Uterus (tissue), 4 donors: Measurements from ENCODE around the gene MCL1. TPM values are rescaled to one million over a fixed set of nuclear protein-coding genes. Genes with fewer than 3 reads are reported as not detected.
"Not testable (repeated sequence)": the region's sequence is repeated elsewhere in the genome, so short reads cannot be mapped to it uniquely, and the experiment has no call there.

ENCODE experiments used
- DNase-seq, 2 donors: peaks; one replicate each; pipeline ENCODE4 v3.0.0-alpha.2; 2019 to 2020
- H3K27ac ChIP-seq, 2 donors: fragments of 200-600 bp; sonication (generic); 1 replicate in 1 of 2; 2 replicates in 1 of 2; pipeline ENCODE4 v1.5.1; 2016 to 2018
- H3K27me3 ChIP-seq, 2 donors: fragments of 200-600 bp; sonication (generic); one replicate each; pipeline ENCODE4 v1.5.1; 2018 to 2019; ENCODE audit warnings: control low read depth in 1 of 2
- H3K36me3 ChIP-seq, 2 donors: fragments of 200-600 bp; sonication (generic); one replicate each; pipeline ENCODE4 v1.5.1; 2019; ENCODE audit warnings: control low read depth in 1 of 2
- H3K4me1 ChIP-seq, 2 donors: fragments of 200-600 bp; sonication (generic); one replicate each; pipeline ENCODE4 v1.5.1; 2018 to 2019; ENCODE audit warnings: control low read depth in 1 of 2
- H3K4me3 ChIP-seq, 2 donors: fragments of 200-600 bp; sonication (generic); 1 replicate in 1 of 2; 2 replicates in 1 of 2; pipeline ENCODE4 v1.5.1; 2018 to 2019; ENCODE audit warnings: mild to moderate bottlenecking in 1 of 2
- H3K9me3 ChIP-seq, 2 donors: fragments of 200-600 bp; sonication (generic); one replicate each; pipeline ENCODE4 v1.5.1; 2019; ENCODE audit warnings: control low read depth in 1 of 2
- CTCF ChIP-seq, 4 experiments: fragments of 200-600 bp in 2 of 4; fragments of 450-650 bp in 2 of 4; sonication (generic) in 2 of 4; IDR thresholded peaks; one replicate each; pipeline ENCODE4 v1.5.1; 2016 to 2019; ENCODE audit warnings: antibody characterized with exemption in 4 of 4, mild to moderate bottlenecking in 2 of 4, moderate library complexity in 1 of 4
- POLR2A ChIP-seq, 2 donors: fragments of 450-650 bp; IDR thresholded peaks; one replicate each; pipeline ENCODE4 v1.6.1; 2016; ENCODE audit warnings: antibody characterized with exemption in 2 of 2, mild to moderate bottlenecking in 1 of 2, moderate library complexity in 1 of 2
- intact Hi-C: fragments of 100-400 bp; cut with DNase I; formaldehyde crosslinking; loops from one replicate; pipeline ENCODE4 v1.15.1; 2023; ENCODE audit warnings: low total_unique reads
- total RNA-seq, 4 donors: library from RNA; depleted of rRNA in 3 of 4; stranded (reverse); fragments of >200 nt in 3 of 4; gene quantifications; one replicate each; pipeline versions ENCODE4 v1.1.0 to v1.2.4, GENCODE V29; 2014 to 2023
- donor health status: DM: yes; HTN: yes; CAD: no.

The MCL1 gene
- total RNA-seq, 4 donors from 2014 or later = 125 to 266 (median 207) TPM

- TF ChIP-seq CTCF (IDR thresholded peaks at IDR 0.05) (no peak), POLR2A (IDR thresholded peaks at IDR 0.05) (no peak)
- DNase-seq = no peak
- no peaks in the 10 kb centered on the region for H3K27me3 ChIP-seq
- H3K4me3 ChIP-seq = peak overlapping the region; percentile 61 to 99
- H3K27ac ChIP-seq = peak overlapping the region; percentile 99
- H3K4me1 ChIP-seq = peaks cover 8 to 14% of the 10 kb centered on the region in 2 donors
- intact Hi-C loops = no loop called here
- no peaks in the 10 kb centered on the region for H3K36me3 ChIP-seq
- H3K9me3 ChIP-seq = no peaks in the 10 kb centered on the region
Measured at GRCh38 chr1:150576367-150576711, 3.1 kb downstream of the MCL1 start.

DNA sequence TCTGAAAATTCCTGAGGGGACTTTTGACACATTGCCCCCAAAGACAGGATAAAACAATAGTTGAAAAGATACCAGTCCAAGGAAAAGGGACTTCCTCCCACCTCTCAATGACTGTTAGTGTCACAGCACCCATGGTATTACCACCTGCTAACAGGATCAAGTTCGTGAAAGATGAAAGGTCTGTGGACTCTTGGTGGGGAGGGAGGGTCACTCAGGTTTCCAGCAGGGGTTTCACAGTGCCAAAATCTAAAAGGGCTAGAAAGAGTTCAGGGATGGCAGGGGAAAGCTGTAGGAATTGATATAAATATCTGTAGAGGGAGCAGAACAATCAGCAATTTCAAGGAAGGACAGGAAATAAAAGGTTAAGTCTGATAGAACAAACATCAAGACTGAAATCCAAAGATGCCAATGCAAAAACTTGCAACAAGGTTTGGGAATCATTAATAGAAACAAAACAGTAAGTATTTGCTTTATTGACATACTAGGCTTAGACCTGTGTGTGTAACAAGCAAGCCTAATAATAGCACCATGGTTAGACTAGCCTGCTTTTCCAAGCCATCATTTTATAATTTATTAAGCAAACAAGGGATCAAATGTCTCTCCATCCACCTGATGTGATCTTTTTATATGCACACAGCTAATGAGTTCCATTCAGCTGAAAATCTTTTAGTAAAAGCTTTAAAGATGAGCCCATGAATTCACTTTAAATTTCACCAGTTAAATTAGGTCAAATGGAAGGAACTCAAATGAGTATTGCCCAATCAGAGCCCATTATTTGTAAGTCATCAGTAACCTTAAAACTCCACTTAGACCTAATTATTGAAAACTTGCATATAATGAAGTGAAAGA, 3.7 kb downstream of the MCL1 start:
- peak overlapping the region; percentile 61 to 99 for H3K4me3 ChIP-seq
- intact Hi-C loops = no loop called here
- peak overlapping the region; percentile 99 for H3K27ac ChIP-seq
- TF ChIP-seq POLR2A (IDR thresholded peaks at IDR 0.05) = no peak
- H3K4me1 ChIP-seq = peaks cover 14% of the 10 kb centered on the region in 2 donors
- no peaks in the 10 kb centered on the region for H3K9me3 ChIP-seq
- H3K27me3 ChIP-seq = no peaks in the 10 kb centered on the region
- H3K36me3 ChIP-seq = no peaks in the 10 kb centered on the region
- no peak for DNase-seq

- Histone ChIP-seq H3K36me3 (no peaks in the 10 kb centered on the region), H3K9me3 (no peaks in the 10 kb centered on the region), H3K27ac (peak overlapping the region; percentile 99), H3K27me3 (no peaks in the 10 kb centered on the region), H3K4me3 (peak overlapping the region; percentile 61 to 99), H3K4me1 (peaks cover 11 to 17% of the 10 kb centered on the region in 2 donors)
- intact Hi-C loops = no loop called here
- TF ChIP-seq POLR2A (IDR thresholded peaks at IDR 0.05) = no peak
- no peak for TF ChIP-seq CTCF (IDR thresholded peaks at IDR 0.05)
- DNase-seq = no peak
Measured at GRCh38 chr1:150575072-150575489, 4.3 kb downstream of the MCL1 start.

DNA sequence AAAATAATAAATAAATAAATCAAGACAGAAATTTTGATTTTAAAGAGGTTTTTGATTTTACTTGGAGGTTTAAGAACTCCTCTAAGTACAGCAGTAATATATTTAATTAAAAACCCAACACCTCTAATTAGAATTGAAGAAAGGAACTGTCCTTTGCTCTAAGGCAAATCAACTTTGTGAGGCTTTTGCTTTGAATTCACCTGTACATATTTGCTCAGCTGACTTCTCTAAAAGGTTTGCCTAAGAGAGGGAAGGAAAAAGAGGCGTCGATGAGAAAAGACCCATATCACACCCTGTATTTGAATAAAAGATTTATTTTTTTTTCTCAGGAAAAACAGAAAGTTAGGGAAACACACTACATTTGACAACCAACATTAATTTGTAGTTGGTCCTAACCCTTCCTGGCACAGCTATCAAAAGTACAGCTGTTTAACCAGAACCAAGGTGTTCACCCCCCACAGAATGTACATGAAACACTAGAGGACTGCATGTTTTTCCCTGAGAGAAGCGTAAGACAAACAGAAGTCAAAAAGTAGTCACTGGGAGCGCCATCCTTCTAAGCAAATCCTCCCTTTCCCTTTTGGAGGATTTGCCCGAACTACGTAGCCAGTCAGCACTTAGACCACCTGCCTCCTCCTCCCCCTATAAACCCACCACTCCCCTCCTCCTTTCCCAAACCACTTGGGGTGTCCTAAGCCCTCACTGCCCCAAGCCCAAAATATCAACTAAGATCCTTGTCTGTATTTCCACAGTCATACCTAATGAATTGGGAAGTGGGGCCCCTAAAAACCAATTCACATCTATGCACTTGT, 4.9 kb downstream of the MCL1 start:
- Histone ChIP-seq H3K9me3 (no peaks in the 10 kb centered on the region), H3K4me1 (peaks cover 17 to 22% of the 10 kb centered on the region in 2 donors), H3K4me3 (peak overlapping the region; percentile 23 to 99), H3K36me3 (no peaks in the 10 kb centered on the region), H3K27ac (peak overlapping the region; percentile 99), H3K27me3 (no peaks in the 10 kb centered on the region)
- intact Hi-C loops = no loop called here
- no peak for DNase-seq
- TF ChIP-seq CTCF (IDR thresholded peaks at IDR 0.05) (no peak), POLR2A (IDR thresholded peaks at IDR 0.05) (no peak)

DNA sequence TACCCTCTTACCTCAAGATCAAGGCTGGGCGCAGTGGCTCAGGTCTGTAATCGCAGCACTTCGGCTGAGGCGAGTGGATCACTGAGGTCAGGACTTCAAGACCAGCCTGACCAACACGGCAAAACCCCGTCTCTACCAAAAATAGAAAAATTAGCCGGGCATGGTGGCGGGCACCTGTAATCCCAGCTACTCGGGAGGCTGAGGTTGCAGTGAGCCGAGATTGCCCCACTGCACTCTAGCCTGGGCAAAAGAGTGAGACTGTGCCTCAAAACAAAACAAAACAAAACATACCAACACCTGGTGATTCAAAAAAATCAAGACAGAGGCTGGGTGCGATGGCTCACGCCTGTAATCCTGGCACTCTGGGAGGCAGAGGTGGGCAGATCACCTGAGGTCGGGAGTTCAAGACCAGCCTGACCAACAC, 5.8 kb downstream of the MCL1 start:
- intact Hi-C loops, DNase-seq, H3K9me3 ChIP-seq, H3K36me3 ChIP-seq, H3K4me3 ChIP-seq, H3K27me3 ChIP-seq: not testable (repeated sequence)
- Histone ChIP-seq H3K4me1 (peaks cover 18 to 22% of the 10 kb centered on the region in 2 donors), H3K27ac (peak overlapping the region; percentile 99)
